ENCODE measurements around the gene STAMBP.
A peak's percentile ranks its signal among the peaks of the same experiment; 100 is the strongest.
"Not testable (repeated sequence)": the region's sequence is repeated elsewhere in the genome, so short reads cannot be mapped to it uniquely, and the experiment has no call there.

Gene STAMBP

GRCh38 chr2:73897934-73898333 is 69.2 kb downstream of the STAMBP start:
- DNase-seq (ENCODE audit: low read depth) = no peak
- Histone ChIP-seq H3K9ac (ENCODE audit: low read length) (no peak overlapping the region), H3K9me3 (ENCODE audit: control insufficient read depth, low read length) (no peaks in the 10 kb centered on the region), H3K4me1 (ENCODE audit: control insufficient read depth, insufficient read depth, low read length) (peaks cover 11% of the 10 kb centered on the region), H3K27me3 (replicated peaks; ENCODE audit: control insufficient read depth, insufficient read depth, low read length) (peaks cover 57% of the 10 kb centered on the region), H3K36me3 (ENCODE audit: control insufficient read depth, insufficient read depth, low read length, severe bottlenecking) (no peaks in the 10 kb centered on the region), H3K4me3 (ENCODE audit: low read length) (no peak overlapping the region)

GRCh38 chr2:73899801-73900336 is 71.1 kb downstream of the STAMBP start:
- no peaks in the 10 kb centered on the region for H3K36me3 ChIP-seq (ENCODE audit: control insufficient read depth, insufficient read depth, low read length, severe bottlenecking)
- no peak overlapping the region for H3K9ac ChIP-seq (ENCODE audit: low read length)
- H3K4me1 ChIP-seq (ENCODE audit: control insufficient read depth, insufficient read depth, low read length) = peaks cover 11% of the 10 kb centered on the region
- no peak for DNase-seq (ENCODE audit: low read depth)
- peaks cover 42% of the 10 kb centered on the region for H3K27me3 ChIP-seq (replicated peaks; ENCODE audit: control insufficient read depth, insufficient read depth, low read length)
- no peaks in the 10 kb centered on the region for H3K9me3 ChIP-seq (ENCODE audit: control insufficient read depth, low read length)
- H3K4me3 ChIP-seq (ENCODE audit: low read length) = no peak overlapping the region

GRCh38 chr2:73901143-73901542 is 72.4 kb downstream of the STAMBP start:
- peaks cover 42% of the 10 kb centered on the region for H3K27me3 ChIP-seq (replicated peaks; ENCODE audit: control insufficient read depth, insufficient read depth, low read length)
- H3K36me3 ChIP-seq (ENCODE audit: control insufficient read depth, insufficient read depth, low read length, severe bottlenecking) = no peaks in the 10 kb centered on the region
- DNase-seq (ENCODE audit: low read depth) = no peak
- H3K9ac ChIP-seq (ENCODE audit: low read length) = no peak overlapping the region
- no peak overlapping the region for H3K4me3 ChIP-seq (ENCODE audit: low read length)
- H3K9me3 ChIP-seq (ENCODE audit: control insufficient read depth, low read length) = no peaks in the 10 kb centered on the region
- peaks cover 11% of the 10 kb centered on the region for H3K4me1 ChIP-seq (ENCODE audit: control insufficient read depth, insufficient read depth, low read length)

GRCh38 chr2:73902284-73902683 is 73.5 kb downstream of the STAMBP start:
- peaks cover 42% of the 10 kb centered on the region for H3K27me3 ChIP-seq (replicated peaks; ENCODE audit: control insufficient read depth, insufficient read depth, low read length)
- peaks cover 3% of the 10 kb centered on the region for H3K4me1 ChIP-seq (ENCODE audit: control insufficient read depth, insufficient read depth, low read length)
- no peaks in the 10 kb centered on the region for H3K36me3 ChIP-seq (ENCODE audit: control insufficient read depth, insufficient read depth, low read length, severe bottlenecking)
- H3K4me3 ChIP-seq (ENCODE audit: low read length) = no peak overlapping the region
- DNase-seq (ENCODE audit: low read depth) = no peak
- H3K9me3 ChIP-seq (ENCODE audit: control insufficient read depth, low read length) = no peaks in the 10 kb centered on the region
- no peak overlapping the region for H3K9ac ChIP-seq (ENCODE audit: low read length)

GRCh38 chr2:73903313-73903712 is 74.6 kb downstream of the STAMBP start:
- DNase-seq (ENCODE audit: low read depth) = no peak
- Histone ChIP-seq H3K36me3 (ENCODE audit: control insufficient read depth, insufficient read depth, low read length, severe bottlenecking) (no peaks in the 10 kb centered on the region), H3K4me3 (ENCODE audit: low read length) (no peak overlapping the region), H3K27me3 (replicated peaks; ENCODE audit: control insufficient read depth, insufficient read depth, low read length) (peaks cover 42% of the 10 kb centered on the region), H3K4me1 (ENCODE audit: control insufficient read depth, insufficient read depth, low read length) (peaks cover 5% of the 10 kb centered on the region), H3K9me3 (ENCODE audit: control insufficient read depth, low read length) (no peaks in the 10 kb centered on the region), H3K9ac (ENCODE audit: low read length) (no peak overlapping the region)

- H3K9me3 ChIP-seq (ENCODE audit: control insufficient read depth, low read length); H3K9ac ChIP-seq (ENCODE audit: low read length); H3K4me1 ChIP-seq (ENCODE audit: control insufficient read depth, insufficient read depth, low read length); H3K4me3 ChIP-seq (ENCODE audit: low read length); DNase-seq (ENCODE audit: low read depth); H3K36me3 ChIP-seq (ENCODE audit: control insufficient read depth, insufficient read depth, low read length, severe bottlenecking): not testable (repeated sequence)
- peaks cover 45% of the 10 kb centered on the region for H3K27me3 ChIP-seq (replicated peaks; ENCODE audit: control insufficient read depth, insufficient read depth, low read length)
Observed at GRCh38 chr2:73903949-73904613, 75.3 kb downstream of the STAMBP start.

GRCh38 chr2:73904952-73905351 is 76.2 kb downstream of the STAMBP start:
- Histone ChIP-seq H3K9me3 (ENCODE audit: control insufficient read depth, low read length) (no peaks in the 10 kb centered on the region), H3K4me3 (ENCODE audit: low read length) (no peak overlapping the region), H3K4me1 (ENCODE audit: control insufficient read depth, insufficient read depth, low read length) (peaks cover 5% of the 10 kb centered on the region), H3K9ac (ENCODE audit: low read length) (no peak overlapping the region), H3K36me3 (ENCODE audit: control insufficient read depth, insufficient read depth, low read length, severe bottlenecking) (no peaks in the 10 kb centered on the region), H3K27me3 (replicated peaks; ENCODE audit: control insufficient read depth, insufficient read depth, low read length) (peaks cover 41% of the 10 kb centered on the region)
- no peak for DNase-seq (ENCODE audit: low read depth)

- no peak overlapping the region for H3K9ac ChIP-seq (ENCODE audit: low read length)
- H3K36me3 ChIP-seq (ENCODE audit: control insufficient read depth, insufficient read depth, low read length, severe bottlenecking) = no peaks in the 10 kb centered on the region
- H3K27me3 ChIP-seq (replicated peaks; ENCODE audit: control insufficient read depth, insufficient read depth, low read length) = peaks cover 22% of the 10 kb centered on the region
- H3K9me3 ChIP-seq (ENCODE audit: control insufficient read depth, low read length) = no peaks in the 10 kb centered on the region
- H3K4me1 ChIP-seq (ENCODE audit: control insufficient read depth, insufficient read depth, low read length) = peaks cover 5% of the 10 kb centered on the region
- DNase-seq (ENCODE audit: low read depth) = no peak
- H3K4me3 ChIP-seq (ENCODE audit: low read length) = no peak overlapping the region
Observed at GRCh38 chr2:73906847-73907505, 78.2 kb downstream of the STAMBP start.

- Histone ChIP-seq H3K4me1 (ENCODE audit: control insufficient read depth, insufficient read depth, low read length) (peaks cover 5% of the 10 kb centered on the region), H3K4me3 (ENCODE audit: low read length) (no peak overlapping the region), H3K9ac (ENCODE audit: low read length) (no peak overlapping the region), H3K9me3 (ENCODE audit: control insufficient read depth, low read length) (no peaks in the 10 kb centered on the region), H3K27me3 (replicated peaks; ENCODE audit: control insufficient read depth, insufficient read depth, low read length) (peaks cover 12% of the 10 kb centered on the region), H3K36me3 (ENCODE audit: control insufficient read depth, insufficient read depth, low read length, severe bottlenecking) (no peaks in the 10 kb centered on the region)
- peak; percentile 37 for DNase-seq (ENCODE audit: low read depth)
Observed at GRCh38 chr2:73907840-73908452, 79.2 kb downstream of the STAMBP start.

- peaks cover 5% of the 10 kb centered on the region for H3K4me1 ChIP-seq (ENCODE audit: control insufficient read depth, insufficient read depth, low read length)
- no peak overlapping the region for H3K4me3 ChIP-seq (ENCODE audit: low read length)
- no peak for DNase-seq (ENCODE audit: low read depth)
- H3K36me3 ChIP-seq (ENCODE audit: control insufficient read depth, insufficient read depth, low read length, severe bottlenecking) = no peaks in the 10 kb centered on the region
- peaks cover 17% of the 10 kb centered on the region for H3K27me3 ChIP-seq (replicated peaks; ENCODE audit: control insufficient read depth, insufficient read depth, low read length)
- H3K9me3 ChIP-seq (ENCODE audit: control insufficient read depth, low read length) = no peaks in the 10 kb centered on the region
- no peak overlapping the region for H3K9ac ChIP-seq (ENCODE audit: low read length)
Observed at GRCh38 chr2:73908689-73909652, 80.2 kb downstream of the STAMBP start.

Data from adipocyte (in vitro differentiated cells).